ENCODE measurements around the gene TMEM258. TPM values are rescaled to one million over a fixed set of nuclear protein-coding genes. Genes with fewer than 3 reads are reported as not detected.

TMEM258 gene
- total and polyA plus RNA-seq, 10 of the 15 experiments (the other 5 are each of a cell fraction or from before 2014, with no cell fraction given): 160 to 840 (median 326) TPM

GRCh38 chr11:61839742-61840141 is 47.3 kb upstream of the TMEM258 start:
- Histone ChIP-seq H3K79me2 (ENCODE audit: control insufficient read depth, insufficient read depth, low read length) (peaks cover 27% of the 10 kb centered on the region), H2AFZ (ENCODE audit: control insufficient read depth, low read depth, low read length) (no peak overlapping the region), H3K9ac (ENCODE audit: control insufficient read depth, insufficient read depth, low read length) (no peak overlapping the region), H3K27me3 (replicated peaks in 1 of 2; ENCODE audit: control insufficient read depth in 2 of 2, insufficient read depth in 2 of 2, low read length in 1 of 2) (no peaks in the 10 kb centered on the region), H3K4me3 (no peak overlapping the region), H4K20me1 (ENCODE audit: control insufficient read depth, insufficient read depth) (no peaks in the 10 kb centered on the region), H3K27ac (ENCODE audit: control insufficient read depth, insufficient read depth) (no peak overlapping the region), H3K9me3 (replicated peaks; ENCODE audit: control insufficient read depth, insufficient read depth, low read length) (no peaks in the 10 kb centered on the region), H3K4me2 (ENCODE audit: control insufficient read depth, insufficient read depth) (no peak overlapping the region), H3K36me3 (ENCODE audit: control insufficient read depth in 2 of 2, insufficient read depth in 2 of 2, low read length in 1 of 2) (peaks cover 29 to 37% of the 10 kb centered on the region in 2 experiments), H3K4me1 (ENCODE audit: control insufficient read depth, insufficient read depth, low read length) (peaks cover 9% of the 10 kb centered on the region; the same call in 1 of the 2 replicates)
- no TSS peak for BruUV-seq (replicated peaks)
- WGBS (ENCODE audit: insufficient coverage, insufficient replicate concordance, low lambda C conversion rate, missing lambda C conversion rate): 98% methylated on average over 2 of the region's 2 CpGs
- no peak for FAIRE-seq
- in situ Hi-C loops (cut with MboI) (no loop called here), intact Hi-C loops (cut with micrococcal nuclease; ENCODE audit: unreplicated experiment) (no loop called here)
- CTCF ChIA-PET: interaction anchor here (1.1 kb wide), 1 partner anchor 41 kb away, joined by 3 read pairs; no protein-coding TSS in a partner anchor
- RAD21 ChIA-PET (ENCODE audit: unreplicated experiment): no interaction called here
- no peak for TF ChIP-seq BACH1 (IDR thresholded peaks at IDR 0.05; ENCODE audit: borderline replicate concordance)
- no peak for TF ChIP-seq PML (IDR thresholded peaks at IDR 0.05; ENCODE audit: low read length)
- TF ChIP-seq CHD2 (IDR thresholded peaks at IDR 0.05; ENCODE audit: borderline replicate concordance, low read depth, low read length): no peak
- TF ChIP-seq MTA2 (IDR thresholded peaks at IDR 0.05; ENCODE audit: low read depth): no peak
- no peak for TF ChIP-seq JUNB (IDR thresholded peaks at IDR 0.05)
- TF ChIP-seq TCF3 (IDR thresholded peaks at IDR 0.05; ENCODE audit: borderline replicate concordance, insufficient read depth, low read depth, low read length): no peak
- no peak for TF ChIP-seq TBL1XR1 (IDR thresholded peaks at IDR 0.05; ENCODE audit: low read depth, low read length)
- no peak for TF ChIP-seq SKIL (IDR thresholded peaks at IDR 0.05; ENCODE audit: low read depth, poor library complexity, severe bottlenecking)
- TF ChIP-seq CHD4 (IDR thresholded peaks at IDR 0.05): no peak
- TF ChIP-seq ETV6 (conservative IDR thresholded peaks at IDR 0.05 in 1 of 2, IDR thresholded peaks at IDR 0.05 in 1 of 2; ENCODE audit: borderline replicate concordance in 1 of 2, low read depth in 1 of 2): no peak
- no peak for TF ChIP-seq CBFB (IDR thresholded peaks at IDR 0.05; ENCODE audit: low read depth)
- TF ChIP-seq CTCF (IDR thresholded peaks at IDR 0.05 in 2 of 3, conservative IDR thresholded peaks at IDR 0.05 in 1 of 3; ENCODE audit: control insufficient read depth in 2 of 3, extremely low read depth in 1 of 3, insufficient read depth in 1 of 3, low read depth in 3 of 3, low read length in 3 of 3): no peak
- no peak for TF ChIP-seq NR2C2 (IDR thresholded peaks at IDR 0.05; ENCODE audit: borderline replicate concordance, control insufficient read depth, insufficient read length, low read depth)
- TF ChIP-seq BRCA1 (IDR thresholded peaks at IDR 0.05; ENCODE audit: low read depth, low read length): no peak
- TF ChIP-seq JUND (IDR thresholded peaks at IDR 0.05; ENCODE audit: low read depth, low read length): no peak
- TF ChIP-seq HCFC1 (IDR thresholded peaks at IDR 0.05; ENCODE audit: low read length): no peak
- no peak for TF ChIP-seq RAD51 (IDR thresholded peaks at IDR 0.05)
- TF ChIP-seq ZNF384 (IDR thresholded peaks at IDR 0.05; ENCODE audit: borderline replicate concordance, low read depth, low read length): no peak
- TF ChIP-seq NFIC (IDR thresholded peaks at IDR 0.05; ENCODE audit: low read depth, low read length): no peak
- TF ChIP-seq YY1 (IDR thresholded peaks at IDR 0.05; ENCODE audit: low read depth, low read length): no peak
- SMC1A ChIA-PET (ENCODE audit: uncharacterized antibody, unreplicated experiment): interaction anchor here (2.3 kb wide), 1 partner anchor 9 kb away, joined by 7 read pairs; no protein-coding TSS in a partner anchor
- ATAC-seq: no peak
- DNase-seq (ENCODE audit: low read depth, low spot score): no peak
- POLR2A ChIA-PET: interaction anchor here (1.5 kb wide), 1 partner anchor 12 kb away, joined by 5 read pairs; the partner anchor contains the start of gene FADS2

All from GM12878 (cell line).